NT2/D1 (cell line): Measurements from ENCODE around the gene MAPK12.

Experiments
- DNase-seq: peaks from one replicate; pipeline ENCODE4 v3.0.0-alpha.2; 2011; ENCODE audit warnings: low read depth, low spot score
- H3K27me3 ChIP-seq: 2 replicates; pipeline ENCODE4 v1.6.0; 2011; ENCODE audit warnings: mild to moderate bottlenecking; ENCODE audit not compliant: insufficient read length, insufficient read depth
- H3K36me3 ChIP-seq: 2 replicates; pipeline ENCODE4 v1.6.1; 2011; ENCODE audit warnings: mild to moderate bottlenecking, low read length, mixed read lengths; ENCODE audit not compliant: insufficient read depth, insufficient read length
- H3K4me1 ChIP-seq: 2 replicates; pipeline ENCODE4 v1.5.1; 2011; ENCODE audit not compliant: insufficient read depth, insufficient read length
- H3K4me3 ChIP-seq: 2 replicates; pipeline ENCODE4 v1.5.1; 2011; ENCODE audit warnings: low read depth; ENCODE audit not compliant: insufficient read length
- H3K9ac ChIP-seq: 2 replicates; pipeline ENCODE4 v1.6.0; 2011; ENCODE audit warnings: low read depth; ENCODE audit not compliant: insufficient read length
- H3K9me3 ChIP-seq: 2 replicates; pipeline ENCODE4 v1.5.1; 2011; ENCODE audit warnings: mild to moderate bottlenecking, low read length; ENCODE audit not compliant: insufficient read depth
- SUZ12 ChIP-seq: IDR thresholded peaks from 2 replicates; pipeline ENCODE4 v1.6.1; 2011; ENCODE audit not compliant: insufficient read length, insufficient read depth; ENCODE audit errors: extremely low read depth
- YY1 ChIP-seq: IDR thresholded peaks from 2 replicates; pipeline ENCODE4 v1.6.1; 2011; ENCODE audit not compliant: insufficient read length, insufficient read depth
- ZNF274 ChIP-seq: IDR thresholded peaks from 2 replicates; pipeline ENCODE4 v1.6.1; 2011; ENCODE audit warnings: mild to moderate bottlenecking, low read depth, low read length

The MAPK12 gene

DNA sequence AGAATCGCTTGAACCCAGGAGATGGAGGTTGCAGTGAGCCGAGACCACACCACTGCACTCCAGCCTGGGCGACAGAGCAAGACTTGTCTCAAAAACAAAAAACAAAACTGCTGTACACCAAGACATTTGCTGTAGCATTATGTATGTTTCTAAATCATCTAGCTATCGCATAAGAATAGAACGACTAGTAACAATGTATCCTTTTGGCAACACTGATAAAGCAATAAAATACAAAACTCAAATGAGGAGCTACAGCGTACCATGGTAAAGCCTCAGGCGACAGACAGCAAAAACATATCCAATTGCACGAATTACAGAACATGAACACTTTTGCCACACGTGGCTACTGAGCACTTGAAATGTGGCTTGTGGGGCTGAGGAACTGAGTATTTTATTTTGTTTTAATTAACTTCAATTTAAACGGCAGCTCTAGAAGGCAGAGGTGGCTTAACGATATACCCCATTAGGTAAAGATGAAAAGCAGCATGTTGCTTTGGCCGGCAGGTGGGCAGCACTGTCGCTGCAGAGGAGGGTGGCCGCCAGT, 19.0 kb downstream of the MAPK12 start:
- Histone ChIP-seq H3K27me3 (no peaks in the 10 kb centered on the region), H3K4me3 (peak overlapping the region; percentile 15), H3K4me1 (peaks cover 9% of the 10 kb centered on the region), H3K9me3 (no peaks in the 10 kb centered on the region), H3K36me3 (peaks cover 38% of the 10 kb centered on the region), H3K9ac (peak overlapping the region; percentile 10)
- no peak for TF ChIP-seq SUZ12
- no peak for TF ChIP-seq ZNF274
- DNase-seq = no peak

DNA sequence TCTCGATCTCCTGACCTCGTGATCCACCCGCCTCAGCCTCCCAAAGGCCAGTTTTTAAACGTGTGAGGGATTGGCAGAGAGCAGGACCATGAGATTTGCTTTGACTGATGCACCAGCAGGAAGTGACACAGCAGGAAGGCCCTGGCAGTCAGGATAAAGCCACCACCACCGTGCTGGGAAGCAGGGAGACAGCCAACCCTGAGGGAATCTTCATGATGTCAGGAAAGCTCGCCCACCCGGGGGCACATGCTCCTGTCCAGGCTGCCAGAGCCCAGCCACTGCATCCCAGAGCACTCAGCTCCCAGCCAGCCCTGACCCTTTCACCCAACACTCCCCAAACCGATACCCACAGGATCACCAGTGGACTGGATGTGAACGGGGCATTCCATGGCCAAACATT, 22.7 kb downstream of the MAPK12 start:
- H3K9ac ChIP-seq = no peak overlapping the region
- DNase-seq = no peak
- H3K27me3 ChIP-seq = no peaks in the 10 kb centered on the region
- TF ChIP-seq ZNF274 (no peak), SUZ12 (no peak), YY1 (no peak)
- H3K4me1 ChIP-seq = peaks cover 2% of the 10 kb centered on the region
- no peak overlapping the region for H3K4me3 ChIP-seq
- peaks cover 8% of the 10 kb centered on the region; the same call in 1 of the 2 replicates for H3K9me3 ChIP-seq
- peaks cover 25% of the 10 kb centered on the region for H3K36me3 ChIP-seq

GRCh38 chr22:50236731-50237409, 24.6 kb downstream of the MAPK12 start:
- H3K4me1 ChIP-seq = no peaks in the 10 kb centered on the region

GRCh38 chr22:50233223-50233622, 28.3 kb downstream of the MAPK12 start:
- H3K36me3 ChIP-seq = peaks cover 21% of the 10 kb centered on the region

More at GRCh38 chr22:50236731-50237409, 24.6 kb downstream of the MAPK12 start:
- Histone ChIP-seq H3K9me3 (peaks cover 8% of the 10 kb centered on the region; the same call in 1 of the 2 replicates), H3K36me3 (peaks cover 29% of the 10 kb centered on the region), H3K4me3 (no peak overlapping the region), H3K27me3 (no peaks in the 10 kb centered on the region), H3K9ac (no peak overlapping the region)
- no peak for DNase-seq
- TF ChIP-seq YY1 (no peak), ZNF274 (no peak), SUZ12 (no peak)

DNA sequence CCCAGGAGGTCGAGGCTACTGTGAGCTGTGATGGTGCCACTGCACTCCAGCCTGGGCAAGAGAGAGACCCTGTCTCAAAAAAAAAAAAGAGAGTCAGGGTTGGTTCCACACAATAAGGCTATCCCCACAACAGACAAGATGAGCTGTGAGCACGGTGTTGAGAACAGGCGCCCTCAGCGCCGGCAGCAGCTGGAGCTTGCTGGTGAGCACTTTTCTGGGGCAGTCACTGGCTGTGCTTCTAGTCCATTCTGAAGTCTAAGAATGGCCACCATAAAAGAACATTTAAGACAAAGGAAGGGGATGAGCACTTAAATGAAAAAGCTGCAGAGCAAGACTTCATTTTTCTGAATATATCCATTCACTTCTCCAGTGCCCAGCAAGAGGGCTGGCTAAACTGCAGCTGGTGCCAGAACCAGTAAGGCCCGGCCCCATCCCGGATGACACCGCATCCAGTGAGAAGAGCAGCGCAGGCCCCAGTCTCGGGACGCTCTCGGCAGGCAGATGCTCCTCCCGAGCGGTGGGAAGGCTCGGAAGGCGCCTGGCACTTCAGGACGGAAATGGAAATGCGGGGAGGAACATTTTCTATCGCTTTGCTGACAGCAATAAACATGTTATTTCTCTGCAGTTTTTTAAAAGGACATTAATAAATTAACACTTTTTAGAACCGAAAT, 28.9 kb downstream of the MAPK12 start:
- peaks cover 24% of the 10 kb centered on the region for H3K36me3 ChIP-seq
- H3K27me3 ChIP-seq = no peaks in the 10 kb centered on the region
- DNase-seq = no peak
- H3K4me1 ChIP-seq = peaks cover 2% of the 10 kb centered on the region
- H3K4me3 ChIP-seq = no peak overlapping the region
- H3K9ac ChIP-seq = no peak overlapping the region
- TF ChIP-seq ZNF274 = no peak
- no peak for TF ChIP-seq YY1
- no peak for TF ChIP-seq SUZ12
- H3K9me3 ChIP-seq = peaks cover 8% of the 10 kb centered on the region; the same call in 1 of the 2 replicates

More at GRCh38 chr22:50233223-50233622, 28.3 kb downstream of the MAPK12 start:
- Histone ChIP-seq H3K27me3 (no peaks in the 10 kb centered on the region), H3K4me1 (peaks cover 2% of the 10 kb centered on the region), H3K9me3 (peaks cover 8% of the 10 kb centered on the region; the same call in 1 of the 2 replicates), H3K4me3 (no peak overlapping the region), H3K9ac (no peak overlapping the region)
- no peak for TF ChIP-seq SUZ12
- no peak for DNase-seq

DNA sequence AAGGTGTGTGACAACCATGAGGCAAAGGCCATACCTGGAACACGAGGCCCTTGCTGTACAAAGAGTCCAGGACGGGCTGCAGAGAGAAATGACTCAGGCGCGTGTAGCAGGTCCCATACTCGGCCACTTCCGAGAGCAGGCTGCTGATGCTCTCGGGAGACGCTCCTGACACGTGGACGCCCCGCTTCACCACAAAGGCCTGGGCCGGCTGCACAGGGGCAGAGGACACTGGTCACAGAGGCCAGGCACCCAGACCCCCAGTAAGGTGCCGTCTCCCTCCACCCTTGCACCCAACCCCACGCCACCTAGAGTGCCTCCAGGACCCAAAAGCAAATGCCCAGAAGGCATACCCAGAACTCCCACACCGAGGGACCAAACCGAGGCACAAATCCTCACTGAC, 32.1 kb downstream of the MAPK12 start:
- Histone ChIP-seq H3K27me3 (no peaks in the 10 kb centered on the region), H3K36me3 (peaks cover 30% of the 10 kb centered on the region), H3K4me3 (no peak overlapping the region), H3K9me3 (peaks cover 2% of the 10 kb centered on the region; the same call in 1 of the 2 replicates), H3K4me1 (peaks cover 2% of the 10 kb centered on the region), H3K9ac (no peak overlapping the region)
- TF ChIP-seq SUZ12 (no peak), YY1 (no peak), ZNF274 (no peak)
- DNase-seq = no peak

- TF ChIP-seq YY1 (no peak), SUZ12 (no peak), ZNF274 (no peak)
- no peaks in the 10 kb centered on the region for H3K27me3 ChIP-seq
- H3K36me3 ChIP-seq = peaks cover 37% of the 10 kb centered on the region
- no peak for DNase-seq
- H3K4me1 ChIP-seq = peaks cover 2% of the 10 kb centered on the region
- no peak overlapping the region for H3K4me3 ChIP-seq
- no peaks in the 10 kb centered on the region for H3K9me3 ChIP-seq
- no peak overlapping the region for H3K9ac ChIP-seq
Observed at GRCh38 chr22:50228366-50228765, 33.1 kb downstream of the MAPK12 start.
